ENCODE measurements around the gene GABRQ.
"Not testable (repeated sequence)": the region's sequence is repeated elsewhere in the genome, so short reads cannot be mapped to it uniquely, and the experiment has no call there.

GRCh38 chrX:152674652-152675051 lies 37.0 kb downstream of the GABRQ start:
- TF ChIP-seq CTCF (IDR thresholded peaks at IDR 0.05 in 8 of 11, conservative IDR thresholded peaks at IDR 0.05 in 3 of 11); POLR2AphosphoS5 (IDR thresholded peaks at IDR 0.05); POLR2A (IDR thresholded peaks at IDR 0.05): not testable (repeated sequence)

All from spleen (tissue), 7 donors.